Tibial nerve (tissue), 4 donors: Measurements from ENCODE around the gene PGD. TPM values are rescaled to one million over a fixed set of nuclear protein-coding genes. Genes with fewer than 3 reads are reported as not detected.

ENCODE experiments used
- DNase-seq, 2 donors: peaks; one replicate each; pipeline ENCODE4 v3.0.0-alpha.2; 2019; ENCODE audit warnings: low spot score in 2 of 2
- H3K27ac ChIP-seq, 4 donors: fragments of 200-600 bp; sonication (generic) in 3 of 4; one replicate each; pipeline ENCODE4 v1.5.1; 2017 to 2019; ENCODE audit warnings: mild to moderate bottlenecking in 1 of 4
- H3K27me3 ChIP-seq, 2 donors: fragments of 200-600 bp; sonication (generic) in 1 of 2; one replicate each; pipeline versions ENCODE4 v1.5.1 to v1.6.0; 2017 to 2019
- H3K36me3 ChIP-seq, 3 donors: fragments of 200-600 bp; sonication (generic); one replicate each; pipeline ENCODE4 v1.5.1; 2018 to 2019
- H3K4me1 ChIP-seq, 4 donors: fragments of 200-600 bp; sonication (generic) in 3 of 4; one replicate each; pipeline ENCODE4 v1.5.1; 2017 to 2019
- H3K4me3 ChIP-seq, 4 donors: fragments of 200-600 bp; sonication (generic) in 3 of 4; one replicate each; pipeline ENCODE4 v1.5.1; 2017 to 2019; ENCODE audit warnings: mild to moderate bottlenecking in 1 of 4, moderate library complexity in 1 of 4
- H3K9me3 ChIP-seq, 4 donors: fragments of 200-600 bp; sonication (generic) in 3 of 4; one replicate each; pipeline ENCODE4 v1.5.1; 2017 to 2019
- EP300 ChIP-seq, 2 donors: sonication (generic); formaldehyde crosslinking; IDR thresholded peaks; one replicate each; pipeline ENCODE4 v1.6.1; 2017; ENCODE audit warnings: antibody characterized with exemption in 2 of 2, mild to moderate bottlenecking in 1 of 2
- POLR2A ChIP-seq, 2 donors: fragments of 450-650 bp; IDR thresholded peaks; one replicate each; pipeline ENCODE4 v1.6.1; 2017; ENCODE audit warnings: antibody characterized with exemption in 2 of 2, mild to moderate bottlenecking in 2 of 2, moderate library complexity in 2 of 2
- WGBS, 2 donors: methylation state at CpG; one replicate each; pipeline ENCODE4 v1.1.5; 2018; 5-methylcytosine and 5-hydroxymethylcytosine counted together
- total RNA-seq, 4 donors: library from RNA; depleted of rRNA; stranded (reverse); fragments of >200 nt; gene quantifications; one replicate each; pipeline ENCODE4 v1.1.0, GENCODE V29; 2016
- TF ChIP-seq, protein P1 (sequence below), 5 experiments: fragments of 200-600 bp in 3 of 5; fragments of 450-650 bp in 2 of 5; sonication (generic) in 3 of 5; IDR thresholded peaks; one replicate each; pipeline ENCODE4 v1.5.1; 2016 to 2019; ENCODE audit warnings: antibody characterized with exemption in 5 of 5, mild to moderate bottlenecking in 3 of 5, moderate library complexity in 2 of 5

PGD gene
- total RNA-seq, 4 donors from 2014 or later, result 54.5 to 160 (median 67.5) TPM

DNA sequence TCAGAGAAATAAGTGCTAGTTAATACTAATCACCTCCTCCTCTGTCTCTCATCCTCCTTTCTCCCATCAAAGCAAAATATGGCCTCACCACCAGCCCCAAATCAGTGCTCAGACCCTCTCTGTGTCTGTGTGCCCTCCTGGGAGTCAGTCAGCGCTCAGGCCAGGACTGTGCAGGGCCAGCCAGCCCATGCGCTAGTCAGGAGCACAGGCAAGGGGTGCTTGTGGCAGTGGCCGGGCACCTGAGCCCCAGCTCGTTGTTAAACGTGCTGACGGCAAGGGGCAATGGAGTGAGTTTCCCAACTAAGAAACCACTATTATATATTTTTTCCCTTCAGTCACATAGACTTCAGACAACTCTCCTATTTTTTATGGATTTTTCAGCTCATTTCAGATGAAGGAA, 19.2 kb upstream of the PGD start:
- peaks cover 0 to 20% (median 0%) of the 10 kb centered on the region in 4 donors for H3K4me1 ChIP-seq
- no peaks in the 10 kb centered on the region for H3K27me3 ChIP-seq
- no peak overlapping the region for H3K27ac ChIP-seq
- 93 to 95% methylated on average over 6 of the region's 6 CpGs for WGBS, 2 donors
- no peak for DNase-seq
- no peak overlapping the region for H3K4me3 ChIP-seq
- H3K9me3 ChIP-seq, result no peaks in the 10 kb centered on the region
- H3K36me3 ChIP-seq, result peaks cover 0 to 48% (median 0%) of the 10 kb centered on the region in 3 donors
- no peak for TF ChIP-seq EP300 (IDR thresholded peaks at IDR 0.05)
- TF ChIP-seq POLR2A (IDR thresholded peaks at IDR 0.05), result no peak
- TF ChIP-seq, protein P1, sequence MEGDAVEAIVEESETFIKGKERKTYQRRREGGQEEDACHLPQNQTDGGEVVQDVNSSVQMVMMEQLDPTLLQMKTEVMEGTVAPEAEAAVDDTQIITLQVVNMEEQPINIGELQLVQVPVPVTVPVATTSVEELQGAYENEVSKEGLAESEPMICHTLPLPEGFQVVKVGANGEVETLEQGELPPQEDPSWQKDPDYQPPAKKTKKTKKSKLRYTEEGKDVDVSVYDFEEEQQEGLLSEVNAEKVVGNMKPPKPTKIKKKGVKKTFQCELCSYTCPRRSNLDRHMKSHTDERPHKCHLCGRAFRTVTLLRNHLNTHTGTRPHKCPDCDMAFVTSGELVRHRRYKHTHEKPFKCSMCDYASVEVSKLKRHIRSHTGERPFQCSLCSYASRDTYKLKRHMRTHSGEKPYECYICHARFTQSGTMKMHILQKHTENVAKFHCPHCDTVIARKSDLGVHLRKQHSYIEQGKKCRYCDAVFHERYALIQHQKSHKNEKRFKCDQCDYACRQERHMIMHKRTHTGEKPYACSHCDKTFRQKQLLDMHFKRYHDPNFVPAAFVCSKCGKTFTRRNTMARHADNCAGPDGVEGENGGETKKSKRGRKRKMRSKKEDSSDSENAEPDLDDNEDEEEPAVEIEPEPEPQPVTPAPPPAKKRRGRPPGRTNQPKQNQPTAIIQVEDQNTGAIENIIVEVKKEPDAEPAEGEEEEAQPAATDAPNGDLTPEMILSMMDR (IDR thresholded peaks at IDR 0.05), result no peak

DNA sequence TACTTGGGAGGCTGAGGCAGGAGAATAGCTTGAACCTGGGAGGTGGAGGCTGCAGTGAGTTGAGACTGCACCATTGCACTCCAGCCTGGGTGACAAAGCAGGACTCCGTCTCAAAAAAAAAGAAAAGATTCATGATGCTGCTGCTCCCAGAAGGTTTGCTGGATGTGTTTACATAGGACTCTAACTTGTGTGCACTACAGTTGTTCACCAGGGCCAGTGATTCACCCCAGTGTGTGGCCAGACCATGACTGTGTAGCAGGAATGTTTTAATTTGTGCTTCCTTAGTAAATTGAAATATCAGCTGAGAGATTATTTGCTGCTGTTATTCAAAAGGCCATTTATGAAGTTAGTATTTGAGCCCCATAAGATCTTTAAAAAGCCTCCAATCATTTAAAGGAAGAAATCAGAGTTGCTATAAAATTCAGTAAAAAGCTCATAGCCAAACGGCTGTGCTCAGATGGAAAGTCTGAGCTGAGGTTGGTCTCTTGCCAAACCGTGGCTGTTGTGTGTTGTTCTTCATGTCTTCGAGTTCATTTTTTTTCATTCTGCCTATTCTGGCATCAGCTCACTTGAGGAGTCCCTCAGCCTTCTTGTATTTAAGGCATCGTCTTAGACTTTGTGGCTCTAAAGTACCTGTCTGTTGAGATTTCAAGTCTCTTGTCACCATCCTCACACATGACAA, 18.1 kb upstream of the PGD start:
- TF ChIP-seq POLR2A (IDR thresholded peaks at IDR 0.05) (no peak), EP300 (IDR thresholded peaks at IDR 0.05) (no peak)
- TF ChIP-seq, protein P1 (IDR thresholded peaks at IDR 0.05), result no peak
- Histone ChIP-seq H3K27me3 (no peaks in the 10 kb centered on the region), H3K27ac (peak overlapping the region in 3 of 4 donors; percentile 20 to 50 (median 45)), H3K4me3 (no peak overlapping the region), H3K36me3 (peaks cover 0 to 37% (median 0%) of the 10 kb centered on the region in 3 donors), H3K4me1 (peaks cover 0 to 25% (median 0%) of the 10 kb centered on the region in 4 donors), H3K9me3 (no peaks in the 10 kb centered on the region)
- 26 to 28% methylated on average over 5 of the region's 5 CpGs for WGBS, 2 donors
- DNase-seq, result peak in 1 of 2 donors; percentile 35

DNA sequence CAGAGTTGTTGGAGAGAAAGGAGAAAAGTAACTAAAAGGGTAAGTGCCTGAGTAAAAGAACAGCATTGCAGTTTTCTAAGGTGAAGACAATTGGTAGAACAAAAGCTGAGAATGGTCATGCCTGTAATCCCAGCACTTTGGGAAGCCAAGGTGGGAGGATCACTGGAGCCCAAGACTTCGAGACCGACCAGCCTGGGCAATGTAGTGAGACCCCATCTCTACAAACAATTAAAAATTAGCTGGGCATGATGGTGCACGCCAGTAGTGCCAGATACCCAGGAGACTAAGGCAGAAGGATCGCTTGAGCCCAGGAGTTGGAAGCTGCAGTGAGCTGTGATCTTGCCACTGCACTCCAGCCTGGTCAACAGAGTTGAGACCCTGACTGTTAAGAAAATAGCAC, 15.2 kb upstream of the PGD start:
- 95% methylated on average over 4 of the region's 4 CpGs for WGBS, 2 donors

DNA sequence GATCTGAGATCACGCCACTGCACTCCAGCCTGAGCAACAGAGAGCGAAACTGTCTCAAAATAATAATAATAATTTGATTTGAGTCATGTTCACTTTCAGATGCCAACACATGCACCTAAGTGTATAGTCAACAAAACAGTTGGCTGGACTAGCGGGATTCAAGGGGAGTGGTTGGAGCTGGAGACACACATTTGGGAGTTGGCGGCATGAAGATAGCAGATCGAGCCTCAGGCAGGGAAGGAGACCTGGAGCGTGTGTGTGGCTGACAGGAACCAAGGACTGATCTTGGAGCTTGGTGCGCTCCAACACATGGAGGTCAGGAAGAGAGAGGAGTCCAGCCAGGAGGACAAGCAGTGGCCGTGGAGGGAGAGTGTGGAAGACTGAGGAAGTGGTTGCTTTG, 14.6 kb upstream of the PGD start:
- no peak for DNase-seq
- Histone ChIP-seq H3K9me3 (no peaks in the 10 kb centered on the region), H3K36me3 (peaks cover 0 to 12% (median 0%) of the 10 kb centered on the region in 3 donors), H3K27me3 (no peaks in the 10 kb centered on the region), H3K27ac (no peak overlapping the region), H3K4me1 (peaks cover 0 to 46% (median 19%) of the 10 kb centered on the region in 4 donors), H3K4me3 (no peak overlapping the region)
- TF ChIP-seq POLR2A (IDR thresholded peaks at IDR 0.05), result no peak
- TF ChIP-seq, protein P1 (IDR thresholded peaks at IDR 0.05), result no peak
- WGBS, 2 donors, result 92 to 96% methylated on average over 8 of the region's 8 CpGs

More for the DNA sequence above, 15.2 kb upstream of the PGD start:
- H3K36me3 ChIP-seq, result peaks cover 0 to 16% (median 0%) of the 10 kb centered on the region in 3 donors
- no peak for DNase-seq
- no peak overlapping the region for H3K27ac ChIP-seq
- H3K27me3 ChIP-seq, result no peaks in the 10 kb centered on the region
- TF ChIP-seq POLR2A (IDR thresholded peaks at IDR 0.05) (no peak), EP300 (IDR thresholded peaks at IDR 0.05) (no peak)
- TF ChIP-seq, protein P1 (IDR thresholded peaks at IDR 0.05), result no peak
- peaks cover 0 to 43% (median 15%) of the 10 kb centered on the region in 4 donors for H3K4me1 ChIP-seq
- H3K4me3 ChIP-seq, result no peak overlapping the region
- no peaks in the 10 kb centered on the region for H3K9me3 ChIP-seq
